Vagina (tissue), 2 donors: Measurements from ENCODE around the gene MCM3AP. TPM values are rescaled to one million over a fixed set of nuclear protein-coding genes. Genes with fewer than 3 reads are reported as not detected.

Experiments used
- DNase-seq, 2 donors: peaks; one replicate each; pipeline ENCODE4 v3.0.0-alpha.2; 2017; ENCODE audit errors: extremely low spot score in 2 of 2
- H3K27ac ChIP-seq: fragments of 200-600 bp; sonication (generic); one replicate; pipeline ENCODE4 v1.5.1; 2019
- H3K27me3 ChIP-seq: fragments of 200-600 bp; sonication (generic); one replicate; pipeline ENCODE4 v1.5.1; 2019
- H3K36me3 ChIP-seq, 2 donors: fragments of 200-600 bp; sonication (generic); one replicate each; pipeline ENCODE4 v1.5.1; 2017 to 2019
- H3K4me1 ChIP-seq: fragments of 200-600 bp; sonication (generic); one replicate; pipeline ENCODE4 v1.5.1; 2019
- H3K4me3 ChIP-seq, 2 donors: fragments of 200-600 bp; sonication (generic); 1 replicate in 1 of 2; 2 replicates in 1 of 2; pipeline ENCODE4 v1.5.1; 2016 to 2019
- H3K9me3 ChIP-seq: fragments of 200-600 bp; sonication (generic); one replicate; pipeline ENCODE4 v1.5.1; 2019
- CTCF ChIP-seq, 3 experiments: fragments of 450-650 bp in 2 of 3; fragments of 200-600 bp in 1 of 3; sonication (generic) in 1 of 3; IDR thresholded peaks; one replicate each; pipeline ENCODE4 v1.5.1; 2017 to 2019; ENCODE audit warnings: antibody characterized with exemption in 3 of 3, mild to moderate bottlenecking in 2 of 3, moderate library complexity in 2 of 3
- POLR2A ChIP-seq, 2 donors: fragments of 450-650 bp; IDR thresholded peaks; one replicate each; pipeline ENCODE4 v1.6.1; 2017; ENCODE audit warnings: antibody characterized with exemption in 2 of 2, mild to moderate bottlenecking in 2 of 2, moderate library complexity in 2 of 2
- POLR2AphosphoS5 ChIP-seq, 2 donors: sonication (generic); formaldehyde crosslinking; IDR thresholded peaks; one replicate each; pipeline ENCODE4 v1.9.0; 2017; ENCODE audit warnings: antibody characterized with exemption in 2 of 2, mild to moderate bottlenecking in 2 of 2, low read depth in 1 of 2; ENCODE audit not compliant: insufficient read depth in 1 of 2
- intact Hi-C: fragments of 100-400 bp; cut with DNase I; formaldehyde crosslinking; loops from one replicate; pipeline ENCODE4 v1.15.1; 2023
- total RNA-seq: library from RNA; depleted of rRNA; stranded (reverse); fragments of >200 nt; gene quantifications from one replicate; pipeline ENCODE4 v1.2.3, GENCODE V29; 2016

MCM3AP gene
- total RNA-seq, 1 donor from 2014 or later: 115 TPM

GRCh38 chr21:46234436-46234950, 50.9 kb downstream of the MCM3AP start:
- H3K27me3 ChIP-seq: no peaks in the 10 kb centered on the region
- no peak overlapping the region for H3K4me3 ChIP-seq
- no peak overlapping the region for H3K27ac ChIP-seq
- H3K4me1 ChIP-seq: peaks cover 8% of the 10 kb centered on the region
- TF ChIP-seq POLR2A (IDR thresholded peaks at IDR 0.05) (no peak), CTCF (IDR thresholded peaks at IDR 0.05) (no peak), POLR2AphosphoS5 (IDR thresholded peaks at IDR 0.05; ENCODE audit: insufficient read depth in 1 of 2, low read depth in 1 of 2) (no peak)
- peaks cover 0 to 41% of the 10 kb centered on the region in 2 donors for H3K36me3 ChIP-seq
- intact Hi-C loops: no loop called here
- H3K9me3 ChIP-seq: no peaks in the 10 kb centered on the region
- no peak for DNase-seq

GRCh38 chr21:46229923-46230260, 55.5 kb downstream of the MCM3AP start:
- Histone ChIP-seq H3K27ac (peak overlapping the region; percentile 96), H3K9me3 (no peaks in the 10 kb centered on the region), H3K4me1 (peaks cover 33% of the 10 kb centered on the region), H3K36me3 (peaks cover 0 to 9% of the 10 kb centered on the region in 2 donors), H3K4me3 (peak overlapping the region; percentile 60 to 97), H3K27me3 (no peaks in the 10 kb centered on the region)
- no peak for TF ChIP-seq POLR2AphosphoS5 (IDR thresholded peaks at IDR 0.05; ENCODE audit: insufficient read depth in 1 of 2, low read depth in 1 of 2)
- intact Hi-C loops: loop anchor here (5.0 to 10.0 kb wide), 2 partner anchors 85 to 258 kb away; no protein-coding TSS in a partner anchor
- DNase-seq: no peak

- Histone ChIP-seq H3K27me3 (no peaks in the 10 kb centered on the region), H3K36me3 (peaks cover 0 to 4% of the 10 kb centered on the region in 2 donors), H3K9me3 (no peaks in the 10 kb centered on the region), H3K4me1 (peaks cover 33% of the 10 kb centered on the region), H3K27ac (peak overlapping the region; percentile 96), H3K4me3 (peak overlapping the region; percentile 60 to 97)
- intact Hi-C loops: loop anchor here (5.0 to 10.0 kb wide), 2 partner anchors 85 to 257 kb away; no protein-coding TSS in a partner anchor
- TF ChIP-seq CTCF (IDR thresholded peaks at IDR 0.05) (peak in 2 of 3 experiments; percentile 34 to 74), POLR2AphosphoS5 (IDR thresholded peaks at IDR 0.05; ENCODE audit: insufficient read depth in 1 of 2, low read depth in 1 of 2) (no peak)
- no peak for DNase-seq
Observed at GRCh38 chr21:46229133-46229922, 56.1 kb downstream of the MCM3AP start.

GRCh38 chr21:46228345-46229051, 56.9 kb downstream of the MCM3AP start, which contains the start of gene LSS:
TSS of gene LSS (minus strand) at chr21:46228774. CDS start at chr21:46228745, 29 bp downstream.
- peak; percentile 93 to 97 for DNase-seq
- Histone ChIP-seq H3K36me3 (peaks cover 0 to 4% of the 10 kb centered on the region in 2 donors), H3K9me3 (no peaks in the 10 kb centered on the region), H3K4me1 (peaks cover 33% of the 10 kb centered on the region), H3K27me3 (no peaks in the 10 kb centered on the region), H3K4me3 (peak within 1 kb of the TSS; percentile 60 to 97), H3K27ac (peak within 1 kb of the TSS; percentile 96)
- intact Hi-C loops: loop anchor here (5.0 to 10.0 kb wide), 2 partner anchors 84 to 256 kb away; no protein-coding TSS in a partner anchor
- TF ChIP-seq POLR2AphosphoS5 (IDR thresholded peaks at IDR 0.05; ENCODE audit: insufficient read depth in 1 of 2, low read depth in 1 of 2): peak in 1 of 2 donors; percentile 86
- no peak for TF ChIP-seq CTCF (IDR thresholded peaks at IDR 0.05)
- peak in 1 of 2 donors; percentile 57 for TF ChIP-seq POLR2A (IDR thresholded peaks at IDR 0.05)

GRCh38 chr21:46227811-46228344, 57.5 kb downstream of the MCM3AP start:
- Histone ChIP-seq H3K4me3 (peak overlapping the region; percentile 58 to 97), H3K9me3 (no peaks in the 10 kb centered on the region), H3K36me3 (peaks cover 0 to 5% of the 10 kb centered on the region in 2 donors), H3K27ac (peak overlapping the region; percentile 96), H3K27me3 (no peaks in the 10 kb centered on the region), H3K4me1 (peaks cover 33% of the 10 kb centered on the region)
- TF ChIP-seq POLR2AphosphoS5 (IDR thresholded peaks at IDR 0.05; ENCODE audit: insufficient read depth in 1 of 2, low read depth in 1 of 2) (no peak), POLR2A (IDR thresholded peaks at IDR 0.05) (no peak), CTCF (IDR thresholded peaks at IDR 0.05) (no peak)
- no peak for DNase-seq
- intact Hi-C loops: loop anchor here (5.0 to 10.0 kb wide), 2 partner anchors 83 to 256 kb away; no protein-coding TSS in a partner anchor
